HG02852 (cell line): ENCODE results near the gene ADGRG2.
"Not testable (repeated sequence)": the region's sequence is repeated elsewhere in the genome, so short reads cannot be mapped to it uniquely, and the experiment has no call there.

Source experiments
- ATAC-seq: cut with Tn5 transposase; IDR thresholded peaks from one replicate; pipeline ENCODE4 v1.9.1; 2021; ENCODE audit warnings: mild to moderate bottlenecking, moderate library complexity; ENCODE audit not compliant: unreplicated experiment

ADGRG2 gene

DNA sequence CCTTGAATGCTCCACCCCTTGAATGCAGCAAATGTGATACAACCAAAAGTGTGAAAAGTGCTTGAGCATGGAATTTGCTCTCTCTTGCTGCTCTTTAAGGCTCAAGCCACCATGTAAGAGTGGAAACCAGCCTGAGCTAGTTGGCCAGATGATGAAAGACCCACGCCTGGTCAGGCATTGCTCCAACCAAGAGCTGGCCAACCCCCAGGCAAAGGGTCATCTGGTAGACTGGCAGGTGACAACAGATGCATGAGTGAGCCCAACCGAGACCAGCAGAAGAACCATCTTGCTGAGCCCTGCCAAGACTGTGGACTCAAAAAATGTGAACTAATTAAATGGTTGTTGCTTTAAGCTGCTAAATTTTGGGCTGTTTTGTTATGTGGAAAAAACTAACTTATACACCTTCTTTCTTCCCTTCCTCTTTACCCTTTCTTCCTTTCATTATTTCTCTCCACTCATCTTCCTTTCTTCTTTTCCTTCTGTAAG, 32.7 kb downstream of the ADGRG2 start:
- ATAC-seq, result no peak

DNA sequence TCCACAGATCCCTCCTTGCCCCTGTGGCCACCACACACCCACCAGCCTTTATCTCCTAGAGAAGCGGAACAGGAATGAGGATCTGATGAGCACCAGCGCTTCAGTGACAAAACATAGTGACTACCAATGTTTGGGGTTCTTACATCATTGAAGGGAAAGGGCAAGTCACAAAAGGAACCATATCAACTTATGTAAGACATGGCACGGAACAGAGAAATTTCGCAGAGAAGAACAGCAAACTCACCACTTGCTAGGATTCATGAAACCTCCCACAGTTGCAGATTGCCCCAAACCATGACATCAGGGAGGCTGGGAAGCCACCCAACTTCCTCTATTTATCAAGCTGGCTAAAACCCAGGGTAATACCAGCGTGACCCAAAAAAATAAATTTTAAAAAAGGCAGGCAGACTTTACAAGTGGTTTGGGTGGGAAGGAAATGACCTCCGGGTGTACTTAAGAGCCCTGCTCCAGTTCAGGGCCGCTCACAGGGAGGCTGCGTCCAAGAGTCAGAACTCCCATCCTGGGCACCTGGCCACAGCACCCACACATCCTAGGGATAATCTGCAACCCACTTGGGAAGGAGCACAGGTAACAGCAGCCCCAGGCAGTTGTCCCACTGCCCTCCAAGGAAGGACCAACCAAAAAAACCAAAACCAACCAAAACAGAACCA, 36.0 kb downstream of the ADGRG2 start:
- ATAC-seq, result no peak

DNA sequence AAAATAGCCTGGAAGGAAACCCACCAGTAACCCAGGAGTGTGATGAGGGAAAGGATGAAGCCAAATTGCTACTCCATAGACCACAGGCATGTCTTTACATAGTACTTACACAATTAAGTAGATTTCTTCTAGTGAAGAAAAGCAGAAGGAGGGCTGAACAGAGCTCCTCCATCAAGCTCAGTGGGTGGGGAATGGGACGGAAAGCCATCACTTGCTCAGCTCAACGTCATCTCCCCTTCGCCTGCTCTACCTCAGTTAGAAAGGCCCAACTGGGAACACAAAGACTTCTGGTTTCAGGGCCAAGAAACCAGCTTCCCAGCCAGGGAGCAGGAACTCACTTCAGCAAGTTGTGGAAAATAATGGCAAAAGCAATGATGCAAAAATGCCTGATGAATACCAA, 36.6 kb downstream of the ADGRG2 start:
- no peak for ATAC-seq

DNA sequence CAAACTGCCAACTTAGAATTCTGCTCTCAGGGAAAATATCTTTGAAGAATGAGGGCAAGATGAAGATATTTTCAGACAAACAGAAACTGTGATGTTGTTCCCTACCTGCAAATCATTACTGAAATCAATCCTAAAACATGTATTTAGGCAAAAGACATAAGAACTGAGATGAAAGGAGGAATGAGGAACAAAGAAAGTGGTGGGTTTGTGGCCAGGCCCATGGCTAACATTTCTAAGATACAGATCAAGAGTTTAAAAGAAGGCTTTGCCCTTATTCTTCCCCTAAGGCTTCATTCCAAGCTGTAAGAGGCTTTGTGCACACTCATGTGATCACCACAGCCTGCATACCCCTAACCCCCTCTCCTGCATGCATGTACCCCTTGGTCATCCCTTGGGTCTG, 46.5 kb downstream of the ADGRG2 start:
- no peak for ATAC-seq

DNA sequence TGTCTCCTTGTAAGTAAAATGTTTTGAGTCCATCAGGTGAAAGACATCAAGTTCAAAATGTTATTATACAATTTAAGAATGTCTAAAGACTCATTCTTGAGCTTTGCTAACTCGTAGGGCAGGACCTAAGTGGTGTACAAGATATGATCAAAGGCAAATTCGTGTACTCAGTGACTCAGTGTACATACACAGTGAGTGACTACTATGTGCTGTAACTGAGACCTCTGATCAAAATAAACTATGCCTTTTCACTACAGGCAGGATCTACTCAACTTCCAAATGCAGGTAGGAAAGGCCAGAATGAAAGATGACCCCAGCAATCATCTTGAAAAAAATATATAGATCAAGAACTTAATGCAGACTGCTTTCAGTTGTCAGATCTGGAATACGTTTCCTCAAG, 49.9 kb downstream of the ADGRG2 start:
- no peak for ATAC-seq

DNA sequence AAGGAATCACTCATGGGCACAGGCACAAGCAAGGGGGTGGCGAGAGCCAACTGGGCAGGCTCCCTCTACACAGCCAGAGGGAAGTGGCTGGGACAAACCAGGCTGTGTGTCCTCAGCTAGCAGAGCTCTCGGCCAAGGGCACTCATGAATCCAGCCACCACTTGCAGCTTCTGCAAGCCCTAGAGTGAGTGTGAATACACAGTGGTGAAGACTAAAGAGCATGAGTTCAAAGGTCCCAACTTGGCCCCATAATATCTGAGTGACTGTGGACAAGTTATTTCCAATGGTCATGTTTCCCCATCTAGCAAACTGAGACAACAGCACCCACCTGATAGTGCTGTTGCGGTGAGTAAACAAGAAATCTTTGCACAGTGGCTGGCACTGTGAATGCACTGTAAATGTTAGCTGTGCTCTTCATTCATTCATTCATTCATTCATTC, 51.7 kb downstream of the ADGRG2 start:
- no peak for ATAC-seq

DNA sequence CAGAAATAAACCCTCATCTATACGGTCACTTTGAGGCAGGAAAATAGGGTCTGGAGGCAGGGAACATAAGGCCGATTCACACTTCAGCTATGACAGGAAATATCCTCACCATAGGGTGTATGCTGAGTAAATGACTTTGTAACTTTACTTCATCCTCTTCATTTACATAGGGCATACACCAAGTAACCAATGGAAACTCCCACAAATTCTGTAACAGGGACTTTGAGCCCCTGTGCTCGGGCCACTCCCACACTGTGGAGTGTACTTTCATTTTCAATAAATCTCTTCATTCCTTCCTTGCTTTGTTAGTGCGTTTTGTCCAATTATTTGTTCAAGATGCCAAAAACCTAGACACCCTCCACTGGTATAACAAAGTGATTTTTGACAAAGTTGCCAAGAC, 55.3 kb downstream of the ADGRG2 start:
- not testable (repeated sequence) for ATAC-seq

DNA sequence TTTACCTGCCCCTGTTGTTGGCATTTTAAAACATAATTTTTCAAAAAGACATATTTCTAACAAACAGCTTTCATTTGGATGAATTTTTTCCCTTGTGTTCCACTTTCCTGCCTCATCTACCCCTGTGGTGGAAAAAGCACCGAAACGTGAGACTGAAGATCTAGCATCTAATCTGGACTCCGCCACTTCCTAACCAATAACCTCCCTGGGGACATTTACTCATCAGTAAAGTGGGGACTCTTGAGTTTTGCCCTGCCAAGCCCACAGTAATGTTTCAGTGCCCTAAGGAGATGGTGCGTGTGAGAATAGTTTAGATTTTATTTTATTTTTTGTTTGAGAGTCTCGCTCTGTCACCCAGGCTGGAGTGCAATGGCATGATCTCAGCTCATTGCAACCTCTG, 56.7 kb downstream of the ADGRG2 start:
- ATAC-seq, result no peak

DNA sequence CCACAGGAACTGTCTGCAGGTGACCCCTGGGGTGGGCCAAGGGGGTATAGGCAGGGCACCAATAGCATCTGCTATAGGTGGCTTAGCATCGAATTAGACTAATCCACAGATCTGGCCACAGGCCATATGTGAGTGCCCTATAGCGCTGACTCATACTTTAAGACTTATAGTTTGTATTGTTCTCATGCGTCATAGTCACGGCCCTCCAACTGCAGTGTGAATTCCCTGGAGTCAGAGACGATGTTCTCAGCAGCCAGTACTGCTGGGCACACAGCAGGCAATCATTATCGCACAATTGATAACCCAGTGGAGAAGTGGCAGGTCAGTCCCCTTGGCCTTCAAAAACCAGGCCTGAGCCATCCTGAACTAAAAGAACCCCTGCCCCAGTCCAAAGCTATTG, 58.1 kb downstream of the ADGRG2 start:
- no peak for ATAC-seq

DNA sequence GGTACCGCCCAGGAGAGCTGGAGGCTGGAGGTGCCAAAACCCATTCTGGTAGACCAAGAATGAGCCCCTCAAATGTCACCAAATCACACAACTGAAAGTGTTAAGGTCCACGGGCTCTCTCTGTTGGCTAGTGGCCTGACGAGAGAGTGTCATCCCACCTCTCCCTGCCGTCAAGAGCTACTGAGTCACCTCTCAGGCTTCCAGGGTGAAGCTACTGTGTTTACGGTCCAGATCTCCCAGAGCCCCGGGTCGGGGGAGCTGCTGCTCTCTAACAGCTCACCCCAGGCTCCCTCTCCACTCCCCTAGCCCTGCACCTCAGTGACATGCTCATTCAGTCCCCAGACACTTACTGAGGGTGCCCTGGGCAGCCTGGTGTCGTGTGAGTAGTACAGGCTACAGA, 59.2 kb downstream of the ADGRG2 start:
- no peak for ATAC-seq

DNA sequence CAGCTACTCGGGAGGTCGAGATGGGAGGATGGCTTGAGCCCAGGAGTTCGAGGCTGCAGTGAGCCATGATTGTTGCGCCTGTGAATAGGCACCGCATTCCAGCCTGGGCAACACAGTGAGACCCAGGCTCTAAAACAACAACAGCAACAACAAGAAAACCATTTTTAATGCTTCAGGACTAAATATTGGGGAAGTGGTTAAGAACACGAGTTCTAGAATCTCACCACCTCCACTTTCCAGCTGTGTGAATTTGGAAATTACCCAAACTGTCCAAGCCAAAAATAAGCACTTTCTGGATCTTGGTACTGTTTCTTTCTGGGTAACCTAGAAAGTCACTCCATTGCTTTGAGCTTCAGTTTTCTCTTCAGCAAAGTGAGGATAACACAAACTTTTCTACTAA, 63.2 kb downstream of the ADGRG2 start:
- ATAC-seq, result no peak

DNA sequence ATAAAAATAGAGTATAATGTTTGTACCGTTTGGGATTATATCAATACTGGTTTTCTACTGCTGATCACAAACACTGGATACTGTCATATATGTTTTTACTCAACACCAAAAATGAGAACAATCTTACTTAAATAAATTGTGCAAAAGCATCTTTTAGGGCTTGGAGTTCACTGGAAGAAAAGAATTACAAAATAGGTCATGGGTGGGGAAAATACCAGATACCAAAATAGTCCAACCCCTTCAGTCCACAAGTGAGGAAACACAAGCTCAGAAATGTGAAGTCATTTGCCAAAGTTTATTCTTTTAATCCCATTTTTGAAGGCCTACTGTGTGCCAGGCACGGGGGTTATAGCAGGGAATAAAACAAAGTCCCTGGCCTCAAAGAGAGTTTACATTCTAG, 64.4 kb downstream of the ADGRG2 start:
- no peak for ATAC-seq

DNA sequence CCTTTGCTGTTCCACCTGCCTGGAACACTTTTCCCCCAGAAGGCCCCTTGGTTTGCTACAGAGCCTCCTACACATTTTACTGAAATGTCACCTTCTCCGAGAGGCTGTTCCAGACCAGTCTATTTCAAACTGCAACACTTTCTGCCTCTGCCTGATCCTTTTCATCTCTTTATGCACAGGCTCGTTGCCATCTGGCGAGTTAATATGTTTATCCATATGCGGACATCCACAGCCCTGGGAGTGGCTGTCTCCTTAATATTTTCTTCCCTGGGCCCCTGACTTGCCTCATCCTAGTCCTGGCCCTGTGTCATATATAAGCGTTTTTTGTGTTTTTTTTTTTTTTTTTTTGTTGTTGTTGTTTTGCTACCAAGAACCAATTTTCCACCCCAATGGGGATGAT, 73.2 kb downstream of the ADGRG2 start:
- ATAC-seq, result no peak

DNA sequence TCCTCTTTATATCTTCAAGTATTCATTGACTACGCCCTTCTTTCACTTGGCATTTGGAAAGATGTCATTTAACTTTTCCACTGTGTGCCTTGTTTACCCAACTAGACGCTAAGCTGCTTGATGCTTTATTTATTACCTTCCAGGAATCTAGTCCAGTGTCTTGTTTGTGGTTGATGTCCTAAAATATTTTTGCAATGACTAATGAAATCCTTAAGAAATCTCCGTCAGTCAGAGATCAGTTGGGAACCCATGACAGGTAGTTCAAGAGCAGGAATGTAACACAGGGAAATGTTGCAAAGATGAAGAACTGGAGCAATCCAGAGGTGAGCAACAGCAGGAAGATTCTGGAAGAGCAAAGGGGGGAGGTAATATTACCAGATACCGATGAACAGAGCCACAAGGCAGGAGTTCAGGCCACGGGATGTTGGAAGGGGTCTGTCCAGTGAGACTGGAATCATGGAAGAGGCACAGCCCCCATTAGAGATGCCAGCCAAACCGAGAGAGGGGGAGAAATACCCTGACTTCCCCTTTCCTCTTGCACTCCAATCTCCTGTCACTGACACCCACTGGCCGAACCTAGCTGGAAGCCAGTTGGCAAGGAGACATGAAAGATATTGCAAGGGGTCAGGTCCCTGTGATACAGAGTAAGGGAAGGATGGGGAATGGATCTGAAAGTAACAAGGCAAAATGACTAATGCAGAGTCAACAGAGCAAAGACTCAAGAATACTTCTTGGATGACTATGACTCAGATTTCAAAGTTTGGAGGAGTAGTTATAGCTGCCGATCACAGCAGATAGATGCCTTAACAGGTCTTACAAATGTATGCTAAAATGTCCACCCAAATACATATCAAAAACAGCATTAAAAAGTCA, 75.7 kb downstream of the ADGRG2 start:
- ATAC-seq, result no peak

DNA sequence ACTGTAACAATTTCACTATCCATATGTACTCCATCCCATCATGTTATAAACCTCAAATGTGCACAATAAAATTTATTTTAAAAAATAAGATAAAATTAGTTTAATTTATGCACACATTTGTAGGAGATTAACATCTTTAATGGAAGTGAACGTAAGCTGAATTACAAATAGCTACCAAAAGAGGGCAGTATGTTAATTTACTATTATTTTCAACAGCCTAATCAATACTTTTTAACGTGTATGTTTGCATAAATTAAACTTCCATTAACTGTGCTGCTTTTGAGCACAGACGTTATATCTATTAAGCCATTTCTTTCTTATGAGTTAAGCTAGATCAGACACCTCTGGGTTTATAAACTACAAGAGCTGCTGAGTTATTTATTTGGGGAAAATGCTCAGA, 81.9 kb downstream of the ADGRG2 start:
- ATAC-seq, result no peak

DNA sequence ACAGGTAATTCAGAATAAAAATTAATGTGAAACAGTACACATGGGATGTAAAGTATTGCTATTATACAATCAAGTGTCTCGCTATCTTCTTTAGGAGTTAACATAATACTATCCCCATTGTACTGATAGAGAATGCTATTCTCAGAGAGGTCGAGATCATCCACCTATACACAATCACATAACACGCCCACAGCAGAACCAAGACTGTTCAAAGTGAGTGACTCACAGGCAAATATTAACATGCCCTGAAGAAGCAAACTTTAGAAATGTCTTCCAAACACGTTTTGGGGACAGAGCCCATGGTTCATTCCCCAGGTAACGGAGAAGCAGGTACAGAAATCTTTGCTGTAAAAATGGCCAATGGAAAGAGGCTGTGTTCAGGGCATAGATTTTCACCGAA, 88.2 kb downstream of the ADGRG2 start:
- no peak for ATAC-seq

DNA sequence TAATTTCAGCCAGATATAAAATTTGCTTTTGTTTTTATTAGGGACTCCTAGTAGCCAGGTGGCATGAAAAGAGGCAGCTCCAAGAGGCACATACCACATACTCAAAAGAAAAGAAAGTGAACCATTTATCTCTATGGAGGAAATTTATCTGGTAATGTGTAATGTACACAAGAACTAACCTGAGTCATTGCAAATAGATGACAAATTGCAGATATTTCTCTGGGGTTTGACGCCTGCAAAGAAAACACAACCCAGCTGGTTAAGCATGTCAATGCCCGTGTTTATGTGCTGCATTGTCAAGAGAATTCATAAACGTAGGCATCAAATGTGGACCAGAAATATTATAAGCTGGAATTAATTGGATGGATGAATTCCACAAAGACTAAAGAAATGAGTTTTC, 91.5 kb downstream of the ADGRG2 start:
- ATAC-seq, result no peak

DNA sequence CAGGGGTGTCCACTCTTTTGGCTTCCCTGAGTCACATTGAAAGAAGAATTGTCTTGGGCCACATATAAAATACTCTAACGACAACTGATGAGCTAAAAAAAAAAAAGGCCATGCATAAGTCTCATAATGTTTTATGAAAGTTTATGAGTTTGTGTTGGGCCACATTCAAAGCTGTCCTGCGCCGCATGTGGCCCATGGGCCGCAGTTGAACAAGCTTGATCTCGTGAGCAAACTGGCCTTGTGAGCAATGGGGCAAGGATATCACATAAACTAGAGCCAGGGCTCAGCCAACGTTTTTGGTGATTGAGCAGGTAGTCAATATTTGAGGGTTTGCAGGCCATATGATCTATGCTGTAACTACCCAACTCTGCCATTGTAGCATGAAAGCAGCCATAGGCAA, 93.7 kb downstream of the ADGRG2 start:
- no peak for ATAC-seq

DNA sequence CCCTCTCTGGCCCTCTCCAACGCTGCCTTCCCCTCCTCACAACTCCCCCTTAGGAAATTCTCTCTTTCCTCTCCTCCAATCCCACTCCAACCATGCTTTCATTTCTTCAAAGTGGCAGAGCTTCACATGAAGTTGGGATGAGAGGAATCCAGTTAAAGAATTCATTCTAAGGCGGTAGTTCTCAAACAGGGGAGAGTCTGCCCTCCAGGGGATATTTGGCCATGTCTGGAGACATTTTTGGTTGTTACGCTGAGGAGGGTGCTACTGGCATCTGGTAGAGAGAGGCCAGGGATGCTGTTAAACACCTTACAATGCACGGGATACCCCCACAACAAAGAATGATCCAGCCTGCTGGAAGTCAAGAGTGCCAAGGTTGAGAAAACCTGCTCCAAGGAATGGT, 97.9 kb downstream of the ADGRG2 start:
- ATAC-seq, result no peak

DNA sequence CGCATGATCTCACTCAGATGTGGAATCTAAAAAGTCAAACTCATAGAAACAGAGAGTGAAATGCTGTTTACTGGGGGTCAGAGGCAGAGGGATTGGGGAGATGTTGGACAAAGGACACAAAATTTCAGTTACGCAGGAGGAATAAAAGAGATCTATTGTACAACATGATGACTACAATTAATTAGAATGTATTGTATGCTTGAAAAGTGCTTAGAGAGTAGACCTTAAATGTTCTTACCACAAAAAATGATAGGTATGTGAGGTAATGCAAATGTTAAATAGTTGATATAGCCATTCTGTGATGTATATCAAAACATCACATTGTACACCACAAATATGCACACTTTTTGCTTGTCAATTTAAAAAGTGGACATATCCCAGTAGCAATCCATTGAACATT, 102.3 kb downstream of the ADGRG2 start:
- no peak for ATAC-seq

DNA sequence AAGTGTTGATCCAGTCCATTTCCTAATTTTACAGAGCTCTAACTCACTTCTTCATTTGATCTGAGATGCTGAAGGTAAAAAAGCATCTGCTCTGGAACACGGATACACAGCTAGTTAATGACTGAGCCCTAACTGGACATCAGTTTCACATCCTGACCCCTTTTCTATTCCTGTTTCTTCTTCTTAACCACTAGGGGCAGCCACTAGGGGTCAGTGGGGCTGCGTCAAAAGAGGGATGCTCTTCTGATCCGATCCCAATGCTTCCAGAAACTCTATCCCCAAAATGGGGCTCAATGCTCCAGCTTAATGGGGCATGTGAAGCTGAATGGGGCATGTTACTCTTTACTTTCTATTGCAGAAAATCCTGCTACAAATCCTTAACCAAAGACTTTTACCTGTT, 105.0 kb downstream of the ADGRG2 start:
- ATAC-seq, result no peak

DNA sequence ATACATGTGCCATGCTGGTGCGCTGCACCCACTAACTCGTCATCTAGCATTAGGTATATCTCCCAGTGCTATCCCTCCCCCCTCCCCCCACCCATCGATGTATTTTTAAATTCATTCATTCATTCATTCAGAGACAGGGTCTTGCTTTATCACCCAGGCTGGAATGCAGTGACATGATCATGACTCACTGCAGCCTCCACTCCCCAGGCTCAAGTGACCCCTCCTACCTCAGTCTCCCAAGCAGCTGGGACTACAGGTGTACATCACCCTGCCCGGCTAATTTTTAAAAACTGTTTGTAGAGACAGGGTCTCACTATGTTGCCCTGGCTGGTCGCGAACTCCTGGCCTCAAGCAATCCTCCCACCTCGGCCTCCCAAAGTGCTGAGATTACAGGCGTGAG, 105.7 kb downstream of the ADGRG2 start:
- ATAC-seq, result not testable (repeated sequence)
